H1 (cell line): ENCODE results near the gene SELENOI. TPM values are rescaled to one million over a fixed set of nuclear protein-coding genes. Genes with fewer than 3 reads are reported as not detected.

ENCODE experiments used
- CTCF ChIA-PET: fragments of 300-600 bp; sonication (Branson Sonifier 250); formaldehyde crosslinking; loops from one replicate; lab custom pipeline; 2021; ENCODE audit not compliant: partially characterized antibody; lab: Charles Lee
- POLR2A ChIA-PET: fragments of 300-600 bp; sonication (Branson Sonifier 250); formaldehyde crosslinking; loops from one replicate; lab custom pipeline; 2021; ENCODE audit warnings: inconsistent platforms; ENCODE audit not compliant: partially characterized antibody; lab: Charles Lee
- DNase-seq, 2 experiments: peaks; one replicate each; pipeline versions ENCODE4 v3.0.0 to v3.0.0-alpha.2; 2010 to 2022; ENCODE audit warnings: low spot score in 2 of 2, low read depth in 1 of 2, mixed read lengths in 1 of 2
- FAIRE-seq: peaks from 2 replicates; lab custom pipeline; 2011; peaks lifted over from hg19 to GRCh38; lab: Jason Lieb, UNC
- H2AFZ ChIP-seq: 2 replicates; pipeline ENCODE4 v1.8.1; 2012; ENCODE audit warnings: low read length, inconsistent platforms
- H2AK5ac ChIP-seq: 2 replicates; pipeline ENCODE4 v1.6.1; 2013; ENCODE audit warnings: low read depth, low read length
- H2BK120ac ChIP-seq: replicated peaks from 2 replicates; pipeline ENCODE3; 2013; ENCODE audit warnings: low read depth, low read length, inconsistent platforms
- H2BK12ac ChIP-seq: 2 replicates; pipeline ENCODE4 v1.6.1; 2013; ENCODE audit warnings: low read depth, low read length
- H2BK15ac ChIP-seq: 2 replicates; pipeline ENCODE4 v1.6.1; 2013; ENCODE audit warnings: low read length
- H2BK20ac ChIP-seq: 2 replicates; pipeline ENCODE4 v1.6.1; 2013; ENCODE audit warnings: low read length
- H2BK5ac ChIP-seq: 2 replicates; pipeline ENCODE4 v1.6.1; 2013; ENCODE audit warnings: low read depth, low read length
- H3K14ac ChIP-seq: 2 replicates; pipeline ENCODE4 v1.6.1; 2013; ENCODE audit warnings: inconsistent platforms; ENCODE audit not compliant: insufficient read length
- H3K18ac ChIP-seq: 2 replicates; pipeline ENCODE4 v1.6.1; 2013; ENCODE audit warnings: low read length; ENCODE audit errors: extremely low read depth
- H3K23ac ChIP-seq: 2 replicates; pipeline ENCODE4 v1.6.1; 2013; ENCODE audit warnings: inconsistent platforms; ENCODE audit not compliant: insufficient read length
- H3K23me2 ChIP-seq: 2 replicates; pipeline ENCODE4 v1.6.1; 2013; ENCODE audit warnings: low read depth, low read length
- H3K27ac ChIP-seq: 2 replicates; pipeline ENCODE4 v1.6.1; 2011; ENCODE audit warnings: low read depth, low read length, inconsistent platforms
- H3K27me3 ChIP-seq, 4 experiments: replicated peaks in 1 of 4; 1 replicate in 1 of 4; 2 replicates in 3 of 4; pipeline versions ENCODE4 v1.6.1 to v1.8.1; 2011 to 2013; ENCODE audit warnings: low read length in 3 of 4, mild to moderate bottlenecking in 3 of 4, inconsistent platforms in 2 of 4, mixed read lengths in 2 of 4, moderate library complexity in 1 of 4; ENCODE audit not compliant: control insufficient read depth in 3 of 4, insufficient read depth in 3 of 4; ENCODE audit errors: extremely low read depth in 1 of 4
- H3K36me3 ChIP-seq, 4 experiments: 2 replicates each; pipeline versions ENCODE4 v1.6.1 to v1.8.1; 2011 to 2013; ENCODE audit warnings: mild to moderate bottlenecking in 4 of 4, low read length in 3 of 4, moderate library complexity in 2 of 4, control low read depth in 1 of 4, inconsistent platforms in 1 of 4; ENCODE audit not compliant: insufficient read depth in 4 of 4, control insufficient read depth in 2 of 4
- H3K4ac ChIP-seq: replicated peaks from 2 replicates; pipeline ENCODE3; 2013; ENCODE audit warnings: low read length, low read depth, mixed read lengths, inconsistent platforms; ENCODE audit not compliant: insufficient read length
- H3K4me1 ChIP-seq, 4 experiments: replicated peaks in 1 of 4; 1 replicate in 1 of 4; 2 replicates in 3 of 4; pipeline versions ENCODE4 v1.6.1 to v1.8.1; 2011 to 2013; ENCODE audit warnings: low read length in 3 of 4, inconsistent platforms in 2 of 4, mixed read lengths in 1 of 4; ENCODE audit not compliant: insufficient read depth in 4 of 4, control insufficient read depth in 3 of 4
- H3K4me2 ChIP-seq, 2 experiments: 2 replicates each; pipeline versions ENCODE4 v1.6.1 to v1.8.1; 2011 to 2013; ENCODE audit warnings: low read depth in 2 of 2, low read length in 2 of 2, control low read depth in 1 of 2, inconsistent platforms in 1 of 2, mild to moderate bottlenecking in 1 of 2; ENCODE audit not compliant: insufficient read depth in 1 of 2
- H3K4me3 ChIP-seq, 4 experiments: fragments of 200-600, 300-600 bp in 1 of 4; sonication (generic), shearing (Covaris generic), sonication (Bioruptor Twin) in 1 of 4; 2 replicates each; pipeline versions ENCODE4 v1.5.1 to v1.8.1; 2011 to 2016; ENCODE audit warnings: low read length in 4 of 4, low read depth in 3 of 4, control low read depth in 2 of 4, inconsistent platforms in 2 of 4, mild to moderate bottlenecking in 2 of 4, mixed read lengths in 1 of 4, moderate library complexity in 1 of 4; ENCODE audit not compliant: insufficient read depth in 2 of 4; ENCODE audit errors: extremely low read depth in 1 of 4
- H3K56ac ChIP-seq: replicated peaks from 2 replicates; pipeline ENCODE3; 2013; ENCODE audit warnings: low read depth, mild to moderate bottlenecking, mixed read lengths, low read length, inconsistent platforms; ENCODE audit not compliant: insufficient read length
- H3K79me1 ChIP-seq: 2 replicates; pipeline ENCODE4 v1.6.1; 2013; ENCODE audit warnings: low read depth, low read length, control low read depth
- H3K79me2 ChIP-seq, 2 experiments: 2 replicates each; pipeline versions ENCODE4 v1.6.1 to v1.8.1; 2012 to 2013; ENCODE audit warnings: low read length in 2 of 2, mild to moderate bottlenecking in 2 of 2, inconsistent platforms in 1 of 2; ENCODE audit not compliant: insufficient read depth in 2 of 2, control insufficient read depth in 1 of 2
- H3K9ac ChIP-seq, 4 experiments: replicated peaks in 1 of 4; 1 replicate in 1 of 4; 2 replicates in 3 of 4; pipeline versions ENCODE4 v1.6.1 to v1.8.1; 2011 to 2013; ENCODE audit warnings: low read depth in 3 of 4, low read length in 3 of 4, control low read depth in 2 of 4, mild to moderate bottlenecking in 2 of 4, moderate library complexity in 2 of 4, inconsistent platforms in 1 of 4; ENCODE audit errors: extremely low read depth in 1 of 4
- H3K9me3 ChIP-seq, 2 experiments: 2 replicates each; pipeline versions ENCODE4 v1.6.1 to v1.8.1; 2012 to 2013; ENCODE audit warnings: mild to moderate bottlenecking in 2 of 2, moderate library complexity in 2 of 2, control low read depth in 1 of 2, inconsistent platforms in 1 of 2, low read depth in 1 of 2, low read length in 1 of 2, mixed read lengths in 1 of 2; ENCODE audit not compliant: insufficient read depth in 2 of 2
- H4K20me1 ChIP-seq, 2 experiments: replicated peaks in 1 of 2; 2 replicates each; pipeline versions ENCODE3 to v1.8.1; 2011 to 2013; ENCODE audit warnings: inconsistent platforms in 2 of 2, low read length in 2 of 2, mild to moderate bottlenecking in 1 of 2; ENCODE audit not compliant: insufficient read depth in 2 of 2, control insufficient read depth in 1 of 2
- H4K5ac ChIP-seq: 2 replicates; pipeline ENCODE4 v1.6.1; 2013; ENCODE audit warnings: low read length, low read depth, mixed read lengths, inconsistent platforms; ENCODE audit not compliant: insufficient read length
- H4K8ac ChIP-seq: 2 replicates; pipeline ENCODE4 v1.8.0; 2013; ENCODE audit warnings: mild to moderate bottlenecking, moderate library complexity, low read length, inconsistent platforms; ENCODE audit not compliant: insufficient read depth; ENCODE audit errors: extremely low read depth
- H4K91ac ChIP-seq: replicated peaks from 2 replicates; pipeline ENCODE3; 2013; ENCODE audit warnings: low read length, mixed read lengths, inconsistent platforms; ENCODE audit not compliant: insufficient read length
- RAD21 ChIP-seq, 2 experiments: IDR thresholded peaks in 1 of 2; conservative IDR thresholded peaks in 1 of 2; 2 replicates each; pipeline ENCODE4 v1.6.1; 2011; ENCODE audit warnings: low read depth in 2 of 2, low read length in 2 of 2, improper control_type of control experiment in 1 of 2, inconsistent platforms in 1 of 2, mild to moderate bottlenecking in 1 of 2, moderate library complexity in 1 of 2
- TAF1 ChIP-seq: IDR thresholded peaks from 2 replicates; pipeline ENCODE4 v1.6.1; 2011; ENCODE audit warnings: mild to moderate bottlenecking, low read depth, low read length
- WGBS, 2 experiments: shearing (Covaris generic) in 1 of 2; methylation state at CpG; one replicate each; pipeline versions ENCODE4 v1.1.6 to v1.1.7; 2013 to 2015; ENCODE audit warnings: low lambda C conversion rate in 2 of 2, mixed read lengths in 2 of 2, inconsistent platforms in 1 of 2, low coverage in 1 of 2, missing lambda C conversion rate in 1 of 2; ENCODE audit not compliant: insufficient replicate concordance in 2 of 2, insufficient coverage in 1 of 2, insufficient read length in 1 of 2; ENCODE audit errors: extremely low coverage in 1 of 2, missing lambda C conversion rate in 1 of 2; 5-methylcytosine and 5-hydroxymethylcytosine counted together
- polyA plus RNA-seq, 7 experiments: library from polyadenylated mRNA; depleted of rRNA in 3 of 7; stranded (reverse) in 5 of 7; unstranded in 2 of 7; fragments of >200 nt in 5 of 7; fragments of 200-250 nt in 2 of 7; gene quantifications; 1 replicate in 5 of 7; 2 replicates in 1 of 7; 4 replicates in 1 of 7; pipeline versions ENCODE4 v1.2.1 to v1.2.3, GENCODE V29; 2011 to 2013; ENCODE audit warnings: missing spikeins in 2 of 7, mixed read lengths in 2 of 7
- total RNA-seq: library from RNA; stranded (reverse); fragmentation: NEBNext Ultra II Directional; extraction: Animal tissue kit (Norgen Biotek cat#: 25700); gene quantifications from 2 replicates; pipeline ENCODE4 v1.2.1, GENCODE V29; 2021

SELENOI gene
- total and polyA plus RNA-seq, 2 of the 8 experiments (the other 6 are each of a cell fraction or from before 2014, with no cell fraction given): 15.9 to 63.8 TPM

DNA sequence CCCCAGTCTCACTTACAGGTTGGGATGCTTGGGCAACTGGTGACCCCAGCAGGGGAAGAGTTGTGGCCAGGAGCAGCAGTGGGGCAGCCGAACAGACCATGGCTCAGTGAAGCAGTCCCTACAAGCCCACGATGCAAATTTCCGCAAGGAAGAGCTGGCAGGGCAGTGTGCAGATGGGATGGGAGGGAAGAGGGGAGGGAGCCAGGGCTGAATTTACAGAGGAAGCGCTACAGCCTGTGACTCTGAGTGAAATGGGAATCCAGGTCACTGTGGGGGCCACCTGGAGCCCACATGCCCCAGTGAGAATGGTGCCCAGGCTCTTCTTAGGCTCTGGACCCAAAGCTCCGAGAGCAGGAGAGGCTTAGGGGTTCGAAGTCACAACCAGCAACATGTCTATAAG, 27.0 kb upstream of the SELENOI start:
- peaks cover 0 to 7% (median 3%) of the 10 kb centered on the region in 4 experiments; a peak in 4 of 7 replicates for H3K4me1 ChIP-seq
- H3K27me3 ChIP-seq: no peaks in the 10 kb centered on the region
- WGBS, 2 experiments: 58% methylated on average over 6 of the region's 6 CpGs; no CpG with 5 or more reads in 1 of the 2 experiments
- no peaks in the 10 kb centered on the region for H3K23me2 ChIP-seq
- H2BK20ac ChIP-seq: peak overlapping the region; percentile 27
- H3K9ac ChIP-seq: no peak overlapping the region
- H3K36me3 ChIP-seq: no peaks in the 10 kb centered on the region
- CTCF ChIA-PET: interaction anchor here (0.9 to 4.6 kb wide), 9 partner anchors 8 to 142 kb away, joined by 3 to 24 read pairs (median 3); no protein-coding TSS in a partner anchor
- no peak overlapping the region for H3K56ac ChIP-seq
- H3K4me2 ChIP-seq: peak overlapping the region; percentile 17 to 62; a peak in 3 of 4 replicates
- H3K79me1 ChIP-seq: no peaks in the 10 kb centered on the region
- H4K8ac ChIP-seq: no peak overlapping the region
- H4K5ac ChIP-seq: peak overlapping the region; percentile 6
- no peak overlapping the region for H3K14ac ChIP-seq
- no peaks in the 10 kb centered on the region for H4K20me1 ChIP-seq
- peak overlapping the region; percentile 79; the same call in 1 of the 2 replicates for H2AFZ ChIP-seq
- no peak overlapping the region for H3K27ac ChIP-seq
- no peak overlapping the region for H2BK120ac ChIP-seq
- H3K9me3 ChIP-seq: no peaks in the 10 kb centered on the region
- POLR2A ChIA-PET: interaction anchor here (0.7 to 5.1 kb wide), 6 partner anchors 9 to 140 kb away, joined by 3 to 35 read pairs (median 4); partner anchors contain the start of gene SELENOI
- no peak overlapping the region for H2BK15ac ChIP-seq
- H3K23ac ChIP-seq: no peak overlapping the region
- peak overlapping the region in 1 of 4 experiments; percentile 35; a peak in 1 of 8 replicates for H3K4me3 ChIP-seq
- H3K4ac ChIP-seq: no peak overlapping the region
- H2AK5ac ChIP-seq: no peak overlapping the region
- H4K91ac ChIP-seq: peak overlapping the region; percentile 22
- no peaks in the 10 kb centered on the region for H3K79me2 ChIP-seq
- no peak overlapping the region for H2BK12ac ChIP-seq
- FAIRE-seq (no peak), DNase-seq (no peak)
- TF ChIP-seq RAD21 (IDR thresholded peaks at IDR 0.05 in 1 of 2, conservative IDR thresholded peaks at IDR 0.05 in 1 of 2; ENCODE audit: low read depth in 2 of 2, low read length in 2 of 2): 0 out of 4 replicates have a peak, but pooled peaks of 1 of the 2 experiments have one; percentile 1
- no peak for TF ChIP-seq TAF1
- H3K18ac ChIP-seq: peak overlapping the region; percentile 39
- H2BK5ac ChIP-seq: peak overlapping the region; percentile 64; the same call in 1 of the 2 replicates
